ENCODE results near the gene C3orf22. TPM values are rescaled to one million over a fixed set of nuclear protein-coding genes. Genes with fewer than 3 reads are reported as not detected.

The C3orf22 gene
- total RNA-seq, 6 experiments from 2014 or later: not detected

- no peak for DNase-seq
- no peak for TF ChIP-seq CTCF (IDR thresholded peaks at IDR 0.05)
- H3K27me3 Mint-ChIP-seq (ENCODE audit: insufficient read depth): peaks cover 9% of the 10 kb centered on the region
- no peak overlapping the region for H3K27ac Mint-ChIP-seq
- H3K4me3 Mint-ChIP-seq: no peak overlapping the region
- no peaks in the 10 kb centered on the region for H3K4me1 Mint-ChIP-seq (ENCODE audit: low read depth)
- no peaks in the 10 kb centered on the region for H3K9me3 Mint-ChIP-seq
- no peaks in the 10 kb centered on the region for H3K36me3 Mint-ChIP-seq (ENCODE audit: low read depth)
Measured at GRCh38 chr3:126514161-126514560, 44.6 kb downstream of the C3orf22 start.

- Mint-ChIP-seq H3K27ac (no peak overlapping the region), H3K36me3 (ENCODE audit: low read depth) (no peaks in the 10 kb centered on the region), H3K4me3 (no peak overlapping the region)
Measured at GRCh38 chr3:126512916-126513650, 45.6 kb downstream of the C3orf22 start.

GRCh38 chr3:126512026-126512425 lies 46.7 kb downstream of the C3orf22 start:
- Mint-ChIP-seq H3K36me3 (ENCODE audit: low read depth) (no peaks in the 10 kb centered on the region), H3K27ac (no peak overlapping the region), H3K4me1 (ENCODE audit: low read depth) (peaks cover 8% of the 10 kb centered on the region; the same call in 1 of the 2 replicates), H3K4me3 (no peak overlapping the region), H3K9me3 (no peaks in the 10 kb centered on the region), H3K27me3 (ENCODE audit: insufficient read depth) (peaks cover 8% of the 10 kb centered on the region)
- TF ChIP-seq CTCF (IDR thresholded peaks at IDR 0.05): no peak
- DNase-seq: no peak

More at GRCh38 chr3:126512916-126513650, 45.6 kb downstream of the C3orf22 start:
- no peak for TF ChIP-seq CTCF (IDR thresholded peaks at IDR 0.05)
- H3K9me3 Mint-ChIP-seq: no peaks in the 10 kb centered on the region
- DNase-seq: no peak
- H3K4me1 Mint-ChIP-seq (ENCODE audit: low read depth): peaks cover 8% of the 10 kb centered on the region; the same call in 1 of the 2 replicates
- H3K27me3 Mint-ChIP-seq (ENCODE audit: insufficient read depth): peaks cover 8% of the 10 kb centered on the region

- Mint-ChIP-seq H3K27me3 (ENCODE audit: insufficient read depth) (peaks cover 9% of the 10 kb centered on the region), H3K4me3 (no peak overlapping the region), H3K4me1 (ENCODE audit: low read depth) (peaks cover 8% of the 10 kb centered on the region; the same call in 1 of the 2 replicates), H3K36me3 (ENCODE audit: low read depth) (no peaks in the 10 kb centered on the region), H3K9me3 (no peaks in the 10 kb centered on the region), H3K27ac (no peak overlapping the region)
- no peak for DNase-seq
- no peak for TF ChIP-seq CTCF (IDR thresholded peaks at IDR 0.05)
Measured at GRCh38 chr3:126511291-126511690, 47.4 kb downstream of the C3orf22 start.

- Mint-ChIP-seq H3K4me3 (no peak overlapping the region), H3K36me3 (ENCODE audit: low read depth) (no peaks in the 10 kb centered on the region), H3K4me1 (ENCODE audit: low read depth) (peaks cover 8% of the 10 kb centered on the region; the same call in 1 of the 2 replicates), H3K27me3 (ENCODE audit: insufficient read depth) (peaks cover 13% of the 10 kb centered on the region), H3K27ac (no peak overlapping the region), H3K9me3 (no peaks in the 10 kb centered on the region)
- no peak for TF ChIP-seq CTCF (IDR thresholded peaks at IDR 0.05)
- DNase-seq: no peak
Measured at GRCh38 chr3:126510308-126510910, 48.3 kb downstream of the C3orf22 start.
